ENCODE measurements around the gene PDCD11. TPM values are rescaled to one million over a fixed set of nuclear protein-coding genes. Genes with fewer than 3 reads are reported as not detected.
"Not testable (repeated sequence)": the region's sequence is repeated elsewhere in the genome, so short reads cannot be mapped to it uniquely, and the experiment has no call there.

Gene PDCD11
- total RNA-seq, 4 donors from 2014 or later: 26.4 to 38.3 (median 29.3) TPM

GRCh38 chr10:103397191-103397825 is 882 bp downstream of the PDCD11 start:
- Histone ChIP-seq H3K4me1 (peaks cover 40% of the 10 kb centered on the region), H3K36me3 (peaks cover 38% of the 10 kb centered on the region), H3K27ac (no peak overlapping the region), H3K4me3 (peak overlapping the region; percentile 73), H3K27me3 (no peaks in the 10 kb centered on the region), H3K9me3 (no peaks in the 10 kb centered on the region)
- TF ChIP-seq EP300 (IDR thresholded peaks at IDR 0.05) (no peak), CTCF (IDR thresholded peaks at IDR 0.05) (no peak), POLR2A (IDR thresholded peaks at IDR 0.05) (no peak), POLR2AphosphoS5 (IDR thresholded peaks at IDR 0.05) (no peak)
- 33% methylated on average over 19 of the region's 19 CpGs for WGBS
- DNase-seq (ENCODE audit: low spot score in 2 of 2): no peak

- 94% methylated on average over 2 of the region's 2 CpGs for WGBS
- no peak for TF ChIP-seq POLR2A (IDR thresholded peaks at IDR 0.05)
- H3K9me3 ChIP-seq: no peaks in the 10 kb centered on the region
- H3K36me3 ChIP-seq: peaks cover 99% of the 10 kb centered on the region
- no peaks in the 10 kb centered on the region for H3K27me3 ChIP-seq
- no peak overlapping the region for H3K4me3 ChIP-seq
- H3K4me1 ChIP-seq: no peaks in the 10 kb centered on the region
- H3K27ac ChIP-seq: no peak overlapping the region
- DNase-seq (ENCODE audit: low spot score in 2 of 2): no peak
Observed at GRCh38 chr10:103413564-103413963, 17.1 kb downstream of the PDCD11 start.

- no peak for TF ChIP-seq EP300 (IDR thresholded peaks at IDR 0.05)
- TF ChIP-seq CTCF (IDR thresholded peaks at IDR 0.05): no peak
- TF ChIP-seq POLR2AphosphoS5 (IDR thresholded peaks at IDR 0.05): no peak
- no peak for TF ChIP-seq POLR2A (IDR thresholded peaks at IDR 0.05)
Observed at GRCh38 chr10:103415581-103415980, 19.2 kb downstream of the PDCD11 start.

GRCh38 chr10:103416436-103417147 is 20.2 kb downstream of the PDCD11 start:
- TF ChIP-seq CTCF (IDR thresholded peaks at IDR 0.05): peak; percentile 43 to 47
- no peak for TF ChIP-seq EP300 (IDR thresholded peaks at IDR 0.05)
- 56% methylated on average over 8 of the region's 8 CpGs for WGBS
- H3K27me3 ChIP-seq: no peaks in the 10 kb centered on the region
- DNase-seq (ENCODE audit: low spot score in 2 of 2): no peak
- H3K9me3 ChIP-seq: no peaks in the 10 kb centered on the region
- no peak overlapping the region for H3K4me3 ChIP-seq
- H3K4me1 ChIP-seq: no peaks in the 10 kb centered on the region
- no peak overlapping the region for H3K27ac ChIP-seq
- peaks cover 99% of the 10 kb centered on the region for H3K36me3 ChIP-seq

More at GRCh38 chr10:103415581-103415980, 19.2 kb downstream of the PDCD11 start:
- Histone ChIP-seq H3K36me3 (peaks cover 99% of the 10 kb centered on the region), H3K4me1 (no peaks in the 10 kb centered on the region), H3K27ac (no peak overlapping the region), H3K9me3 (no peaks in the 10 kb centered on the region), H3K4me3 (no peak overlapping the region), H3K27me3 (no peaks in the 10 kb centered on the region)
- no peak for DNase-seq (ENCODE audit: low spot score in 2 of 2)
- 81% methylated on average over 8 of the region's 8 CpGs for WGBS

GRCh38 chr10:103417148-103417469 is 20.7 kb downstream of the PDCD11 start:
- WGBS: 92% methylated on average over 5 of the region's 5 CpGs

More at GRCh38 chr10:103417148-103417469, 20.7 kb downstream of the PDCD11 start:
- not testable (repeated sequence) for H3K27me3 ChIP-seq; H3K4me3 ChIP-seq; H3K4me1 ChIP-seq; DNase-seq (ENCODE audit: low spot score in 2 of 2); H3K27ac ChIP-seq; H3K9me3 ChIP-seq
- peak in 1 of 2 donors; percentile 0 for TF ChIP-seq CTCF (IDR thresholded peaks at IDR 0.05)
- H3K36me3 ChIP-seq: peaks cover 98% of the 10 kb centered on the region

Data from suprapubic skin (tissue), 4 donors.